Adrenal gland (tissue), 12 donors: ENCODE measurements around the gene STRN4. TPM values are rescaled to one million over a fixed set of nuclear protein-coding genes. Genes with fewer than 3 reads are reported as not detected.

ENCODE experiments used
- DNase-seq, 7 donors: peaks; one replicate each; pipeline ENCODE4 v3.0.0-alpha.2; 2019 to 2020
- H3K27ac ChIP-seq, 5 donors: fragments of 200-600 bp; sonication (generic) in 4 of 5; 1 replicate in 3 of 5; 2 replicates in 2 of 5; pipeline versions ENCODE4 v1.5.1 to v1.8.0; 2016 to 2020; ENCODE audit warnings: mild to moderate bottlenecking in 1 of 5
- H3K27me3 ChIP-seq: fragments of 200-600 bp; 2 replicates; pipeline ENCODE4 v1.8.0; 2021
- H3K36me3 ChIP-seq, 2 donors: fragments of 200-600 bp; replicated peaks in 1 of 2; 1 replicate in 1 of 2; 2 replicates in 1 of 2; pipeline versions ENCODE4 v1.5.1 to v1.8.0; 2018 to 2022
- H3K4me1 ChIP-seq, 2 donors: fragments of 200-600 bp; replicated peaks in 1 of 2; 1 replicate in 1 of 2; 2 replicates in 1 of 2; pipeline versions ENCODE4 v1.5.1 to v1.8.0; 2018 to 2021
- H3K4me3 ChIP-seq, 4 donors: fragments of 200-600 bp; sonication (generic) in 3 of 4; one replicate each; pipeline ENCODE4 v1.5.1; 2016 to 2018
- H3K9me3 ChIP-seq, 3 donors: fragments of 200-600 bp; sonication (generic) in 1 of 3; replicated peaks in 1 of 3; 1 replicate in 2 of 3; 2 replicates in 1 of 3; pipeline versions ENCODE4 v1.5.1 to v1.8.0; 2016 to 2021
- CTCF ChIP-seq, 6 experiments: fragments of 450-650 bp in 4 of 6; fragments of 200-600 bp in 2 of 6; sonication (generic) in 1 of 6; IDR thresholded peaks; 1 replicate in 5 of 6; 2 replicates in 1 of 6; pipeline versions ENCODE4 v1.5.1 to v1.8.0; 2016 to 2021; ENCODE audit warnings: antibody characterized with exemption in 6 of 6, mild to moderate bottlenecking in 2 of 6, moderate library complexity in 1 of 6
- POLR2A ChIP-seq, 2 donors: fragments of 450-650 bp; IDR thresholded peaks; one replicate each; pipeline ENCODE4 v1.6.1; 2017; ENCODE audit warnings: antibody characterized with exemption in 2 of 2, mild to moderate bottlenecking in 2 of 2, moderate library complexity in 1 of 2
- WGBS, 4 donors: extraction: QIAGEN DNeasy Blood & Tissue Kit in 2 of 4; methylation state at CpG; one replicate each; pipeline versions ENCODE4 v1.1.5 to v1.1.7; 2013 to 2017; 5-methylcytosine and 5-hydroxymethylcytosine counted together
- intact Hi-C, 2 donors: fragments of 100-400 bp; cut with DNase I; formaldehyde crosslinking; loops; one replicate each; pipeline versions ENCODE4 v1.14.1 to v1.15.0; 2022 to 2023
- polyA plus RNA-seq, 3 donors: library from polyadenylated mRNA; stranded (reverse); fragments of 200-250 nt in 2 of 3; fragments of 350-450 nt in 1 of 3; fragmentation: Illumina TruSeq in 1 of 3; extraction: RNeasy Lipid Tissue Mini Kit (QIAGEN cat#74804) in 1 of 3; gene quantifications; one replicate each; pipeline ENCODE4 v1.2.3, GENCODE V29; 2013 to 2014
- total RNA-seq, 9 donors: library from RNA; depleted of rRNA in 4 of 9; stranded (reverse); fragments of >200 nt in 4 of 9; fragments of 120-200 nt in 1 of 9; fragmentation: NEBNext Ultra II Directional in 1 of 9; extraction: Animal tissue kit (Norgen Biotek cat#: 25700) in 1 of 9; gene quantifications; one replicate each; pipeline versions ENCODE4 v1.1.0 to v1.2.4, GENCODE V29; 2013 to 2023
- donor health status: healthy with polysubstance abuse.
- donor health status: Bipolar disorder and iron deficiency.
- donor health status: DM: yes; HTN: yes; CAD: no.
- donor health status: DM: no; HTN: no; CAD: no.
- donor health status: DM: no; HTN: no; CAD: no.
- donor health status: DM: yes; HTN: yes; CAD: no.

The STRN4 gene
- total and polyA plus RNA-seq, 12 donors = 22.3 to 92.8 (median 65.8) TPM

GRCh38 chr19:46725036-46725820 is 21.0 kb downstream of the STRN4 start:
- no peaks in the 10 kb centered on the region for H3K9me3 ChIP-seq
- peaks cover 0 to 97% of the 10 kb centered on the region in 2 donors for H3K36me3 ChIP-seq
- no peak for TF ChIP-seq CTCF (IDR thresholded peaks at IDR 0.05)
- no peak for TF ChIP-seq POLR2A (IDR thresholded peaks at IDR 0.05)
- WGBS, 4 donors = 88 to 94% (median 92%) methylated on average over 16 to 26 of the region's 26 CpGs
- H3K27me3 ChIP-seq = no peaks in the 10 kb centered on the region
- H3K27ac ChIP-seq = no peak overlapping the region
- no peak overlapping the region for H3K4me3 ChIP-seq
- H3K4me1 ChIP-seq = peaks cover 0 to 26% of the 10 kb centered on the region in 2 donors
- intact Hi-C loops = no loop called here
- DNase-seq = no peak

GRCh38 chr19:46724468-46724867 is 21.8 kb downstream of the STRN4 start:
- Histone ChIP-seq H3K4me1 (peaks cover 0 to 25% of the 10 kb centered on the region in 2 donors), H3K36me3 (peaks cover 0 to 95% of the 10 kb centered on the region in 2 donors)

DNA sequence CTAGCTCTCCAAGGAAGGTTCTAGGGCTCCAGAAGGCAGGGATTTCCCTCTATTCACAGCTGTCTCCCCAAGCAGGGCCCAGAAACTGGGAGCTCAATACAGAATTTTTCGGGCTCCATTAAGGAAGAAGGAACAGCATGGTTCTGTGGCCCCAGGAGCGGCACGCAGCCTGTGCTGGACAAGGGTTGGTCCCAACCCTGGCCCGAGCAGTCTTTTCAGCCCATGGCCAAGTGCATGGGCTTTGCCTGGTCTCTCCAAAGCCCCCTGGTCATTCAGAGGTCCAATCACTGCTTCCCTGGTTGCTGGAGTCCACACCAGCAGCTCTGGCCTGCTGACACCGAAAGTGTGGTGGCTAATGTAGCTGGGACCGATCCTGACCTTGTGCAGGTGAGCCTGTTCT is 22.8 kb downstream of the STRN4 start:
- no peak overlapping the region for H3K27ac ChIP-seq
- no peaks in the 10 kb centered on the region for H3K27me3 ChIP-seq
- intact Hi-C loops = no loop called here
- no peak for DNase-seq
- H3K9me3 ChIP-seq = no peaks in the 10 kb centered on the region
- peaks cover 0 to 86% of the 10 kb centered on the region in 2 donors for H3K36me3 ChIP-seq
- H3K4me1 ChIP-seq = peaks cover 0 to 17% of the 10 kb centered on the region in 2 donors
- 95 to 97% (median 96%) methylated on average over 5 to 6 of the region's 6 CpGs; no CpG with 5 or more reads in 1 of the 4 donors for WGBS, 4 donors
- no peak for TF ChIP-seq POLR2A (IDR thresholded peaks at IDR 0.05)
- no peak for TF ChIP-seq CTCF (IDR thresholded peaks at IDR 0.05)
- no peak overlapping the region for H3K4me3 ChIP-seq

More at GRCh38 chr19:46724468-46724867, 21.8 kb downstream of the STRN4 start:
- Histone ChIP-seq H3K4me3 (no peak overlapping the region), H3K27me3 (no peaks in the 10 kb centered on the region), H3K9me3 (no peaks in the 10 kb centered on the region), H3K27ac (no peak overlapping the region)
- intact Hi-C loops = no loop called here
- DNase-seq = no peak
- no peak for TF ChIP-seq POLR2A (IDR thresholded peaks at IDR 0.05)
- no peak for TF ChIP-seq CTCF (IDR thresholded peaks at IDR 0.05)
- WGBS, 4 donors = 75 to 95% (median 87%) methylated on average over 4 to 20 of the region's 20 CpGs

DNA sequence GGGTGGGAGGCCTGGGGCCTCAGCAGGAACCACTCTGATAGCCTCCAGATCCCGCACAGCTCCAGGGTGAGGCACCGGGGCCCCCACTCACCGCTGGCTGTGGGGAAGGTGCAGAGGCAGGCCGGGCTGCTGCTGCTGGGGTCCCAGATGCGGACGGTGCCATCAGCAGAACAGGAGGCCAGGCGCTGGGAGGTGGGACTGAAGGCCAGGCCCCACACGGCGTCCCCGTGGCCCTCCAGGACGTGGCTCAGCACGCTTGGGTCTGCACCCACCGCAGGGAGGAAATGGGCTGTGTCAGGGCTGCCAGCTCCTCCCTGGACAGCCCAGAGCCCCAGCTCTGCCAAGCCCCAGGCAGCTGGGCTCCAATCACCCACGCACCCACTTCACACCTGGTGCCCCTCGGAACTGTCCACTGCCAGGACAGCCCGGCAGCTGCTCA is 23.2 kb downstream of the STRN4 start:
- no peak for DNase-seq
- H3K4me3 ChIP-seq = no peak overlapping the region
- 70 to 78% (median 74%) methylated on average over 6 to 16 of the region's 16 CpGs; no CpG with 5 or more reads in 1 of the 4 donors for WGBS, 4 donors
- intact Hi-C loops = no loop called here
- H3K36me3 ChIP-seq = peaks cover 0 to 82% of the 10 kb centered on the region in 2 donors
- peaks cover 0 to 13% of the 10 kb centered on the region in 2 donors for H3K4me1 ChIP-seq
- no peaks in the 10 kb centered on the region for H3K9me3 ChIP-seq
- no peak for TF ChIP-seq CTCF (IDR thresholded peaks at IDR 0.05)
- no peak for TF ChIP-seq POLR2A (IDR thresholded peaks at IDR 0.05)
- peak overlapping the region in 1 of 5 donors; percentile 5 for H3K27ac ChIP-seq
- no peaks in the 10 kb centered on the region for H3K27me3 ChIP-seq
